Neural cell (in vitro differentiated cells): ENCODE results near the gene SLC6A3. TPM values are rescaled to one million over a fixed set of nuclear protein-coding genes. Genes with fewer than 3 reads are reported as not detected.

ENCODE experiments used
- H2AFZ ChIP-seq: fragments of 200-600, 300-800 bp; sonication (generic), shearing (Covaris generic); 2 replicates; pipeline ENCODE4 v1.6.0; 2014; ENCODE audit warnings: low read depth, mild to moderate bottlenecking, antibody characterized with exemption, low read length, moderate library complexity
- H3F3A ChIP-seq: fragments of 200-600 bp; shearing (Covaris generic); 2 replicates; pipeline ENCODE4 v1.6.1; 2016; ENCODE audit warnings: mild to moderate bottlenecking, moderate library complexity, mixed read lengths, antibody characterized with exemption, low read length; ENCODE audit not compliant: insufficient read depth, poor library complexity, severe bottlenecking
- H3K27ac ChIP-seq: fragments of 200-600, 300-800 bp; sonication (generic), shearing (Covaris generic); 2 replicates; pipeline ENCODE4 v1.5.1; 2014; ENCODE audit warnings: mild to moderate bottlenecking, low read length, moderate library complexity
- H3K27me3 ChIP-seq: fragments of 300-800, 200-600 bp; sonication (generic), shearing (Covaris generic); 2 replicates; pipeline ENCODE4 v1.6.0; 2014; ENCODE audit warnings: mild to moderate bottlenecking, low read depth, low read length, moderate library complexity; ENCODE audit not compliant: insufficient read depth
- H3K36me3 ChIP-seq: fragments of 300-800, 200-600 bp; sonication (generic), shearing (Covaris generic); 2 replicates; pipeline ENCODE4 v1.5.1; 2014; ENCODE audit warnings: mild to moderate bottlenecking, antibody characterized with exemption, low read length, moderate library complexity; ENCODE audit not compliant: insufficient read depth
- H3K4me2 ChIP-seq: fragments of 300-800, 200-600 bp; sonication (generic), shearing (Covaris generic); 2 replicates; pipeline ENCODE4 v1.6.0; 2014; ENCODE audit warnings: mild to moderate bottlenecking, low read length
- H3K4me3 ChIP-seq: fragments of 300-800, 200-600 bp; sonication (generic), shearing (Covaris generic); 2 replicates; pipeline ENCODE4 v1.5.1; 2014; ENCODE audit warnings: mild to moderate bottlenecking, low read length, moderate library complexity
- H3K79me2 ChIP-seq: fragments of 200-600 bp; shearing (Covaris generic); replicated peaks from 2 replicates; pipeline ENCODE4 v1.6.0; 2014; ENCODE audit warnings: mild to moderate bottlenecking, low read length, moderate library complexity; ENCODE audit not compliant: insufficient read depth
- H3K9ac ChIP-seq: fragments of 300-800, 200-600 bp; sonication (generic), shearing (Covaris generic); 2 replicates; pipeline ENCODE4 v1.6.1; 2016; ENCODE audit warnings: mild to moderate bottlenecking, low read length, mixed read lengths
- H3K9me2 ChIP-seq: fragments of 200-600 bp; shearing (Covaris generic); 2 replicates; pipeline ENCODE4 v1.6.1; 2016; ENCODE audit warnings: mild to moderate bottlenecking, low read length, mixed read lengths; ENCODE audit not compliant: insufficient read depth
- H3K9me3 ChIP-seq: fragments of 200-600, 300-800 bp; sonication (generic), shearing (Covaris generic); 2 replicates; pipeline ENCODE4 v1.6.1; 2016; ENCODE audit warnings: mild to moderate bottlenecking, mixed run types, low read length, moderate library complexity, mixed read lengths
- H4K20me1 ChIP-seq: fragments of 200-600 bp; shearing (Covaris generic); 2 replicates; pipeline ENCODE4 v1.6.1; 2016; ENCODE audit warnings: mild to moderate bottlenecking, mixed run types; ENCODE audit not compliant: insufficient read depth
- CTCF ChIP-seq: fragments of 450-650 bp; IDR thresholded peaks from 2 replicates; pipeline ENCODE4 v1.5.1; 2014; ENCODE audit warnings: antibody characterized with exemption, mild to moderate bottlenecking, moderate library complexity; ENCODE audit not compliant: poor library complexity, severe bottlenecking
- EP300 ChIP-seq: fragments of 450-650 bp; conservative IDR thresholded peaks from 2 replicates; pipeline ENCODE4 v1.6.1; 2014; ENCODE audit warnings: antibody characterized with exemption, mild to moderate bottlenecking, moderate library complexity; ENCODE audit not compliant: poor library complexity, severe bottlenecking
- EZH2 ChIP-seq: fragments of 200-600, 300-800 bp; shearing (Covaris generic), sonication (generic); IDR thresholded peaks from 2 replicates; pipeline ENCODE4 v1.6.1; 2014; ENCODE audit warnings: antibody characterized with exemption, low read length, borderline replicate concordance, mild to moderate bottlenecking; ENCODE audit not compliant: insufficient read depth, poor library complexity, severe bottlenecking
- MXI1 ChIP-seq: fragments of 450-650 bp; conservative IDR thresholded peaks from 2 replicates; pipeline ENCODE4 v1.6.1; 2014; ENCODE audit warnings: antibody characterized with exemption, mild to moderate bottlenecking; ENCODE audit not compliant: poor library complexity, severe bottlenecking
- POLR2AphosphoS5 ChIP-seq: IDR thresholded peaks from 2 replicates; pipeline ENCODE4 v1.6.1; 2012
- RAD21 ChIP-seq: fragments of 450-650 bp; conservative IDR thresholded peaks from 2 replicates; pipeline ENCODE4 v1.6.1; 2014; ENCODE audit warnings: antibody characterized with exemption, mild to moderate bottlenecking, moderate library complexity
- REST ChIP-seq: IDR thresholded peaks from 2 replicates; pipeline ENCODE4 v1.6.1; 2012; ENCODE audit warnings: borderline replicate concordance
- SMC3 ChIP-seq: fragments of 450-650 bp; conservative IDR thresholded peaks from 2 replicates; pipeline ENCODE4 v1.6.1; 2014; ENCODE audit warnings: antibody characterized with exemption, mild to moderate bottlenecking, moderate library complexity; ENCODE audit not compliant: poor library complexity
- TAF1 ChIP-seq: IDR thresholded peaks from 2 replicates; pipeline ENCODE4 v1.6.1; 2012; ENCODE audit warnings: low read depth
- polyA plus RNA-seq: library from polyadenylated mRNA; depleted of rRNA; stranded (reverse); fragments of >200 nt; gene quantifications from 2 replicates; pipeline ENCODE4 v1.2.3, GENCODE V29; 2014

The SLC6A3 gene
- polyA plus RNA-seq, 1 donor from 2014 or later, result 0.77 TPM

GRCh38 chr5:1367149-1367548, 78.1 kb downstream of the SLC6A3 start:
- TF ChIP-seq EP300 (no peak), RAD21 (no peak), EZH2 (no peak), REST (no peak), POLR2AphosphoS5 (no peak), SMC3 (no peak), MXI1 (no peak), TAF1 (no peak), CTCF (no peak)
- Histone ChIP-seq H3K27me3 (no peaks in the 10 kb centered on the region), H3K4me2 (no peak overlapping the region), H3K36me3 (no peaks in the 10 kb centered on the region), H3F3A (no peaks in the 10 kb centered on the region), H3K9me3 (no peaks in the 10 kb centered on the region), H2AFZ (no peak overlapping the region), H3K9ac (no peak overlapping the region), H3K4me3 (no peak overlapping the region), H3K9me2 (no peaks in the 10 kb centered on the region), H3K27ac (no peak overlapping the region), H4K20me1 (no peaks in the 10 kb centered on the region), H3K79me2 (no peaks in the 10 kb centered on the region)

- no peak overlapping the region for H3K4me2 ChIP-seq
- no peak overlapping the region for H3K27ac ChIP-seq
- H3K9me3 ChIP-seq, result no peaks in the 10 kb centered on the region
- TF ChIP-seq TAF1, result no peak
- no peak for TF ChIP-seq EZH2
- no peak for TF ChIP-seq CTCF
- no peak for TF ChIP-seq EP300
- TF ChIP-seq REST, result no peak
- no peak for TF ChIP-seq MXI1
- TF ChIP-seq RAD21, result no peak
- TF ChIP-seq SMC3, result no peak
- TF ChIP-seq POLR2AphosphoS5, result no peak
- H3K4me3 ChIP-seq, result no peak overlapping the region
- H3K79me2 ChIP-seq, result no peaks in the 10 kb centered on the region
- H3K36me3 ChIP-seq, result no peaks in the 10 kb centered on the region
- H3K9me2 ChIP-seq, result no peaks in the 10 kb centered on the region
- H3F3A ChIP-seq, result no peaks in the 10 kb centered on the region
- no peak overlapping the region for H3K9ac ChIP-seq
- H2AFZ ChIP-seq, result no peak overlapping the region
- no peaks in the 10 kb centered on the region for H4K20me1 ChIP-seq
- no peaks in the 10 kb centered on the region for H3K27me3 ChIP-seq
Measured at GRCh38 chr5:1366514-1366913, 78.7 kb downstream of the SLC6A3 start.
